Esophagus muscularis mucosa (tissue), 3 donors: Measurements from ENCODE around the gene MAPKAPK5.

ENCODE experiments used
- CTCF ChIP-seq, 3 experiments: fragments of 200-600 bp in 2 of 3; fragments of 450-650 bp in 1 of 3; sonication (generic) in 2 of 3; IDR thresholded peaks; one replicate each; pipeline ENCODE4 v1.5.1; 2017 to 2019; ENCODE audit warnings: antibody characterized with exemption in 3 of 3, mild to moderate bottlenecking in 2 of 3, moderate library complexity in 1 of 3
- POLR2AphosphoS5 ChIP-seq, 2 donors: sonication (generic); formaldehyde crosslinking; IDR thresholded peaks; one replicate each; pipeline ENCODE4 v1.6.1; 2017; ENCODE audit warnings: antibody characterized with exemption in 2 of 2

- TF ChIP-seq CTCF (IDR thresholded peaks at IDR 0.05) (no peak), POLR2AphosphoS5 (IDR thresholded peaks at IDR 0.05) (no peak)
Observed at GRCh38 chr12:111937429-111937828, 95.4 kb downstream of the MAPKAPK5 start.
